IMR-90 (cell line): Measurements from ENCODE around the gene PDE12. TPM values are rescaled to one million over a fixed set of nuclear protein-coding genes. Genes with fewer than 3 reads are reported as not detected.

Experiments
- ATAC-seq: fragments of 200-7000 bp; cut with Tn5 transposase; 2 replicates; pipeline ENCODE4 v1.9.1; 2020; ENCODE audit warnings: low read depth, mild to moderate bottlenecking, moderate library complexity
- BruUV-seq: library from RNA; stranded (reverse); fragments of 400-500 nt; replicated peaks from 2 replicates; lab custom pipeline; 2021; lab: Mats Ljungman, UMichigan
- CTCF ChIA-PET: fragments of 300-600 bp; formaldehyde crosslinking; extraction: SDS; loops from one replicate; lab custom pipeline; 2021; ENCODE audit warnings: antibody characterized with exemption; lab: Yijun Ruan, JAX
- POLR2A ChIA-PET: fragments of 300-600 bp; sonication (Branson Sonifier 250); formaldehyde crosslinking; loops from one replicate; lab custom pipeline; 2022; ENCODE audit warnings: antibody characterized with exemption; ENCODE audit not compliant: unreplicated experiment; lab: Charles Lee
- DNase-seq: peaks from one replicate; pipeline ENCODE4 v3.0.0; 2013
- H2AFZ ChIP-seq: replicated peaks from 2 replicates; pipeline ENCODE3; 2013; ENCODE audit warnings: low read length, mild to moderate bottlenecking; ENCODE audit not compliant: poor library complexity
- H2AK5ac ChIP-seq: 2 replicates; pipeline ENCODE4 v1.6.1; 2013; ENCODE audit warnings: low read depth, low read length, inconsistent platforms
- H2AK9ac ChIP-seq: replicated peaks from 2 replicates; pipeline ENCODE3; 2013; ENCODE audit warnings: mild to moderate bottlenecking, low read depth, low read length, moderate library complexity; ENCODE audit not compliant: poor library complexity
- H2BK120ac ChIP-seq: 2 replicates; pipeline ENCODE4 v1.6.1; 2013; ENCODE audit warnings: low read depth, low read length, inconsistent platforms
- H2BK15ac ChIP-seq: 3 replicates; pipeline ENCODE4 v1.6.1; 2013; ENCODE audit warnings: low read depth, low read length, inconsistent platforms
- H2BK20ac ChIP-seq: 2 replicates; pipeline ENCODE4 v1.6.1; 2013; ENCODE audit warnings: low read depth, mild to moderate bottlenecking, inconsistent platforms, low read length, moderate library complexity
- H2BK5ac ChIP-seq: 2 replicates; pipeline ENCODE4 v1.6.1; 2013; ENCODE audit warnings: mild to moderate bottlenecking, low read depth, low read length, inconsistent platforms; ENCODE audit not compliant: poor library complexity, severe bottlenecking
- H3K14ac ChIP-seq: replicated peaks from 2 replicates; pipeline ENCODE4 v1.6.1; 2013; ENCODE audit warnings: low read depth, low read length, inconsistent platforms
- H3K18ac ChIP-seq: 2 replicates; pipeline ENCODE4 v1.6.1; 2013; ENCODE audit warnings: low read depth, low read length, control low read depth
- H3K23ac ChIP-seq: 2 replicates; pipeline ENCODE4 v1.6.1; 2013; ENCODE audit warnings: low read depth, low read length, inconsistent platforms
- H3K27ac ChIP-seq: 2 replicates; pipeline ENCODE4 v1.5.1; 2013; ENCODE audit warnings: mild to moderate bottlenecking, control low read depth, low read length; ENCODE audit not compliant: insufficient read depth
- H3K27me3 ChIP-seq: 2 replicates; pipeline ENCODE4 v1.6.1; 2013; ENCODE audit warnings: low read length; ENCODE audit not compliant: control insufficient read depth, insufficient read depth
- H3K36me3 ChIP-seq: 2 replicates; pipeline ENCODE4 v1.6.1; 2013; ENCODE audit warnings: low read length, mixed read lengths; ENCODE audit not compliant: control insufficient read depth, insufficient read depth
- H3K4ac ChIP-seq: 2 replicates; pipeline ENCODE4 v1.6.1; 2013; ENCODE audit warnings: low read depth, low read length, inconsistent platforms
- H3K4me1 ChIP-seq: 2 replicates; pipeline ENCODE4 v1.6.1; 2013; ENCODE audit warnings: low read length, mixed read lengths; ENCODE audit not compliant: control insufficient read depth, insufficient read depth
- H3K4me2 ChIP-seq: 2 replicates; pipeline ENCODE4 v1.6.1; 2013; ENCODE audit warnings: low read depth, mild to moderate bottlenecking, control low read depth, low read length, moderate library complexity
- H3K4me3 ChIP-seq: 2 replicates; pipeline ENCODE4 v1.5.1; 2013; ENCODE audit warnings: low read depth, mild to moderate bottlenecking, control low read depth, low read length, moderate library complexity; ENCODE audit not compliant: insufficient read depth
- H3K56ac ChIP-seq: 2 replicates; pipeline ENCODE4 v1.6.1; 2013; ENCODE audit warnings: low read length, inconsistent platforms; ENCODE audit not compliant: insufficient read depth; ENCODE audit errors: extremely low read depth
- H3K79me1 ChIP-seq, 2 experiments: 2 replicates each; pipeline ENCODE4 v1.6.1; 2013; ENCODE audit warnings: low read length in 2 of 2, inconsistent platforms in 1 of 2, low read depth in 1 of 2
- H3K9ac ChIP-seq: 2 replicates; pipeline ENCODE4 v1.6.1; 2013; ENCODE audit warnings: low read depth, low read length, control low read depth
- H3K9me1 ChIP-seq: 2 replicates; pipeline ENCODE4 v1.6.1; 2013; ENCODE audit warnings: low read length, inconsistent platforms; ENCODE audit not compliant: insufficient read depth
- H3K9me3 ChIP-seq: 2 replicates; pipeline ENCODE4 v1.6.1; 2013; ENCODE audit warnings: low read length; ENCODE audit not compliant: control insufficient read depth, insufficient read depth
- H4K20me1 ChIP-seq: 2 replicates; pipeline ENCODE4 v1.6.1; 2013; ENCODE audit warnings: low read length, inconsistent platforms; ENCODE audit not compliant: insufficient read depth
- H4K5ac ChIP-seq: 2 replicates; pipeline ENCODE4 v1.6.1; 2013; ENCODE audit warnings: mild to moderate bottlenecking, low read depth, low read length, control low read depth
- H4K8ac ChIP-seq, 2 experiments: 2 replicates each; pipeline ENCODE4 v1.6.1; 2013; ENCODE audit warnings: low read depth in 2 of 2, low read length in 2 of 2, control low read depth in 1 of 2, inconsistent platforms in 1 of 2
- H4K91ac ChIP-seq: 2 replicates; pipeline ENCODE4 v1.6.1; 2013; ENCODE audit warnings: low read depth, low read length, inconsistent platforms; ENCODE audit not compliant: insufficient read depth
- CHD1 ChIP-seq: IDR thresholded peaks from 2 replicates; pipeline ENCODE4 v1.6.1; 2012; ENCODE audit warnings: low read depth, low read length, improper control_type of control experiment
- FOS ChIP-seq: fragments of 150-350 bp; IDR thresholded peaks from 2 replicates; pipeline ENCODE4 v1.6.1; 2016; ENCODE audit warnings: low read depth, low read length
- MAZ ChIP-seq: IDR thresholded peaks from 2 replicates; pipeline ENCODE4 v1.6.1; 2012; ENCODE audit warnings: low read depth, mild to moderate bottlenecking, low read length, improper control_type of control experiment, moderate library complexity, borderline replicate concordance
- MXI1 ChIP-seq: IDR thresholded peaks from 2 replicates; pipeline ENCODE4 v1.6.1; 2012; ENCODE audit warnings: low read depth, mild to moderate bottlenecking, low read length, moderate library complexity, borderline replicate concordance
- NFE2L2 ChIP-seq: fragments of 150-350 bp; IDR thresholded peaks from 2 replicates; pipeline ENCODE4 v1.6.1; 2016; ENCODE audit warnings: low read depth, mild to moderate bottlenecking, low read length
- POLR2A ChIP-seq: IDR thresholded peaks from 2 replicates; pipeline ENCODE4 v1.6.1; 2012; ENCODE audit warnings: mild to moderate bottlenecking, low read depth, low read length
- RAD21 ChIP-seq: IDR thresholded peaks from 2 replicates; pipeline ENCODE4 v1.6.1; 2012; ENCODE audit warnings: low read length, improper control_type of control experiment
- RFX5 ChIP-seq: IDR thresholded peaks from 2 replicates; pipeline ENCODE4 v1.8.0; 2012; ENCODE audit warnings: low read depth, mild to moderate bottlenecking, low read length, moderate library complexity
- SMC3 ChIP-seq: fragments of 150-350 bp; IDR thresholded peaks from 2 replicates; pipeline ENCODE4 v1.6.1; 2016; ENCODE audit warnings: low read depth, mild to moderate bottlenecking, antibody characterized with exemption, low read length, moderate library complexity
- WGBS, 2 experiments: methylation state at CpG; one replicate each; pipeline versions ENCODE4 v1.1.5 to v1.1.7; 2013; ENCODE audit warnings: missing lambda C conversion rate in 2 of 2; ENCODE audit not compliant: insufficient read length in 1 of 2; ENCODE audit errors: extremely low coverage in 2 of 2; 5-methylcytosine and 5-hydroxymethylcytosine counted together
- dilution Hi-C: fragments of 300-500 bp; cut with HindIII; formaldehyde crosslinking; loops from one replicate; pipeline ENCODE4 v1.14.3; 2018; ENCODE audit warnings: low sequenced_read_pairs; ENCODE audit not compliant: unreplicated experiment
- in situ Hi-C: fragments of 300-500 bp; cut with MboI; formaldehyde crosslinking; loops from 3 replicates; pipeline ENCODE4 v1.14.3; 2019; ENCODE audit warnings: low sequenced_read_pairs, inconsistent platforms, mixed read lengths
- intact Hi-C: fragments of 100-400 bp; cut with micrococcal nuclease; formaldehyde crosslinking; loops from 2 replicates; pipeline ENCODE4 v1.10.0; 2022
- polyA plus RNA-seq, 3 experiments: library from polyadenylated mRNA; depleted of rRNA; stranded (reverse); fragments of >200 nt; gene quantifications; 2 replicates each; pipeline ENCODE4 v1.2.3, GENCODE V29; 2012; ENCODE audit warnings: low replicate concordance in 1 of 3
- total RNA-seq: library from RNA; depleted of rRNA; stranded (reverse); fragments of >200 nt; gene quantifications from 2 replicates; pipeline ENCODE4 v1.2.3, GENCODE V29; 2012
- TF ChIP-seq, protein P1 (sequence below): fragments of 150-350 bp; IDR thresholded peaks from 2 replicates; pipeline ENCODE4 v1.6.1; 2017; ENCODE audit warnings: mild to moderate bottlenecking, antibody characterized with exemption, low read length, low read depth
- TF ChIP-seq, protein P2 (sequence below): conservative IDR thresholded peaks from 2 replicates; pipeline ENCODE4 v1.5.1; 2012; ENCODE audit warnings: mild to moderate bottlenecking, low read depth, low read length, improper control_type of control experiment

PDE12 gene
- total and polyA plus RNA-seq, 2 of the 4 experiments (the other 2 are of a cell fraction) = 9.5 to 16.8 TPM

DNA sequence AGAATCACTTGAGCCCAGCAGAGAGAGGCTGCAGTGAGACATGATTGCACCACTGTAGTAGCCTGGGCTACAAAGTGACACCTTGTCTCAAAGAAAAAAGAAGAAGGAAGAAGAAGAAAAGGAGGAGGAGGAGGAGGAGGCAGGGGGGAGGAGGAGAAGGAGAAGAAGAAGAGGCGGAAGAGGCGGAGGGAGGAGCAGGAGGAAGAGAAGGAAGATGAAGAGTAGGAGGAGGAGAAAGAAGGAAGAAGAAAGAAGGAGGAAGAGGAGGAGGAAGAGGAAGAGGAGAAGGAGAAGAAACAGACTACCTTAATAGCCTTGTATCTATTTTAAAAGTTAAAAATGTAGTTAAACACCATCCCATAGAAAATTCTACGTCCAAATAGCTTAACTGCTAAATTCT lies 60.2 kb downstream of the PDE12 start:
- Histone ChIP-seq H3K4me2 (no peak overlapping the region), H2BK20ac (no peak overlapping the region), H4K91ac (no peak overlapping the region), H3K36me3 (peaks cover 4% of the 10 kb centered on the region; the same call in 1 of the 2 replicates), H4K5ac (no peak overlapping the region), H2AK9ac (no peak overlapping the region), H4K8ac (no peak overlapping the region), H3K9me3 (no peaks in the 10 kb centered on the region), H2BK15ac (no peak overlapping the region), H3K23ac (no peak overlapping the region), H3K9me1 (no peaks in the 10 kb centered on the region), H3K79me1 (no peaks in the 10 kb centered on the region), H3K27me3 (no peaks in the 10 kb centered on the region), H3K9ac (no peak overlapping the region), H2AFZ (no peak overlapping the region), H3K4me1 (no peaks in the 10 kb centered on the region), H3K4me3 (no peak overlapping the region), H3K18ac (no peak overlapping the region), H2BK5ac (no peak overlapping the region), H3K27ac (no peak overlapping the region), H2AK5ac (no peak overlapping the region), H4K20me1 (no peaks in the 10 kb centered on the region), H3K4ac (no peak overlapping the region), H3K56ac (no peak overlapping the region), H2BK120ac (no peak overlapping the region), H3K14ac (no peak overlapping the region)
- no peak for TF ChIP-seq SMC3
- TF ChIP-seq, protein P1, sequence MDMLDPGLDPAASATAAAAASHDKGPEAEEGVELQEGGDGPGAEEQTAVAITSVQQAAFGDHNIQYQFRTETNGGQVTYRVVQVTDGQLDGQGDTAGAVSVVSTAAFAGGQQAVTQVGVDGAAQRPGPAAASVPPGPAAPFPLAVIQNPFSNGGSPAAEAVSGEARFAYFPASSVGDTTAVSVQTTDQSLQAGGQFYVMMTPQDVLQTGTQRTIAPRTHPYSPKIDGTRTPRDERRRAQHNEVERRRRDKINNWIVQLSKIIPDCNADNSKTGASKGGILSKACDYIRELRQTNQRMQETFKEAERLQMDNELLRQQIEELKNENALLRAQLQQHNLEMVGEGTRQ = no peak
- TF ChIP-seq, protein P2, sequence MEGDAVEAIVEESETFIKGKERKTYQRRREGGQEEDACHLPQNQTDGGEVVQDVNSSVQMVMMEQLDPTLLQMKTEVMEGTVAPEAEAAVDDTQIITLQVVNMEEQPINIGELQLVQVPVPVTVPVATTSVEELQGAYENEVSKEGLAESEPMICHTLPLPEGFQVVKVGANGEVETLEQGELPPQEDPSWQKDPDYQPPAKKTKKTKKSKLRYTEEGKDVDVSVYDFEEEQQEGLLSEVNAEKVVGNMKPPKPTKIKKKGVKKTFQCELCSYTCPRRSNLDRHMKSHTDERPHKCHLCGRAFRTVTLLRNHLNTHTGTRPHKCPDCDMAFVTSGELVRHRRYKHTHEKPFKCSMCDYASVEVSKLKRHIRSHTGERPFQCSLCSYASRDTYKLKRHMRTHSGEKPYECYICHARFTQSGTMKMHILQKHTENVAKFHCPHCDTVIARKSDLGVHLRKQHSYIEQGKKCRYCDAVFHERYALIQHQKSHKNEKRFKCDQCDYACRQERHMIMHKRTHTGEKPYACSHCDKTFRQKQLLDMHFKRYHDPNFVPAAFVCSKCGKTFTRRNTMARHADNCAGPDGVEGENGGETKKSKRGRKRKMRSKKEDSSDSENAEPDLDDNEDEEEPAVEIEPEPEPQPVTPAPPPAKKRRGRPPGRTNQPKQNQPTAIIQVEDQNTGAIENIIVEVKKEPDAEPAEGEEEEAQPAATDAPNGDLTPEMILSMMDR = no peak
- TF ChIP-seq MXI1 = no peak
- no peak for TF ChIP-seq RFX5
- no peak for TF ChIP-seq FOS
- TF ChIP-seq POLR2A = no peak
- TF ChIP-seq MAZ = no peak
- TF ChIP-seq RAD21 = no peak
- TF ChIP-seq NFE2L2 = no peak
- no peak for TF ChIP-seq CHD1
- dilution Hi-C loops = no loop called here
- 20 to 100% methylated on average over 1 to 2 of the region's 3 CpGs for WGBS, 2 experiments
- ATAC-seq (no peak), DNase-seq (no peak)
- BruUV-seq = no TSS peak
- ChIA-PET POLR2A (no interaction called here), CTCF (no interaction called here)
- intact Hi-C loops = no loop called here
- in situ Hi-C loops = no loop called here
